GM21717 (cell line): ENCODE data around the gene DOK5.

Experiments used
- ATAC-seq: cut with Tn5 transposase; IDR thresholded peaks from one replicate; pipeline ENCODE4 v1.9.1; 2021; ENCODE audit warnings: mild to moderate bottlenecking, moderate library complexity; ENCODE audit not compliant: unreplicated experiment

Gene DOK5

GRCh38 chr20:54510541-54511129 lies 35.2 kb downstream of the DOK5 start:
- no peak for ATAC-seq

- no peak for ATAC-seq
These were observed 37.3 kb downstream of the DOK5 start for GRCh38 chr20:54512694-54513093.

GRCh38 chr20:54514028-54514607 lies 38.7 kb downstream of the DOK5 start:
- no peak for ATAC-seq

- no peak for ATAC-seq
These were observed 40.6 kb downstream of the DOK5 start for GRCh38 chr20:54515793-54516628.

- no peak for ATAC-seq
These were observed 42.0 kb downstream of the DOK5 start for GRCh38 chr20:54517241-54517975.

GRCh38 chr20:54524849-54525248 lies 49.5 kb downstream of the DOK5 start:
- no peak for ATAC-seq

- no peak for ATAC-seq
These were observed 50.7 kb downstream of the DOK5 start for GRCh38 chr20:54525916-54526590.

- ATAC-seq = no peak
These were observed 51.4 kb downstream of the DOK5 start for GRCh38 chr20:54526801-54527200.

- ATAC-seq = no peak
These were observed 57.2 kb downstream of the DOK5 start for GRCh38 chr20:54532573-54532972.

- no peak for ATAC-seq
These were observed 58.7 kb downstream of the DOK5 start for GRCh38 chr20:54534101-54534500.

- no peak for ATAC-seq
These were observed 59.6 kb downstream of the DOK5 start for GRCh38 chr20:54535033-54535432.

- no peak for ATAC-seq
These were observed 60.4 kb downstream of the DOK5 start for GRCh38 chr20:54535746-54536145.

GRCh38 chr20:54539521-54540046 lies 64.2 kb downstream of the DOK5 start:
- no peak for ATAC-seq

GRCh38 chr20:54543369-54543768 lies 68.0 kb downstream of the DOK5 start:
- no peak for ATAC-seq

- no peak for ATAC-seq
These were observed 70.4 kb downstream of the DOK5 start for GRCh38 chr20:54545676-54546358.

GRCh38 chr20:54548849-54549248 lies 73.5 kb downstream of the DOK5 start:
- ATAC-seq = no peak

- ATAC-seq = no peak
These were observed 74.4 kb downstream of the DOK5 start for GRCh38 chr20:54549658-54550326.

- ATAC-seq = no peak
These were observed 75.5 kb downstream of the DOK5 start for GRCh38 chr20:54550776-54551396.

GRCh38 chr20:54554006-54554405 lies 78.6 kb downstream of the DOK5 start:
- no peak for ATAC-seq
